Right renal pelvis (tissue), 4 donors: ENCODE data around the gene CADM2. TPM values are rescaled to one million over a fixed set of nuclear protein-coding genes. Genes with fewer than 3 reads are reported as not detected.

Experiments used
- DNase-seq, 4 donors: peaks; one replicate each; pipeline ENCODE4 v3.0.0-alpha.2; 2013; ENCODE audit warnings: low read depth in 4 of 4, low spot score in 3 of 4, missing footprints in 1 of 4
- polyA plus RNA-seq, 4 donors: library from polyadenylated mRNA; unstranded; fragments of 120-200 nt; gene quantifications; one replicate each; pipeline ENCODE4 v1.2.1, GENCODE V29; 2013; ENCODE audit not compliant: insufficient read length in 4 of 4

The CADM2 gene
- polyA plus RNA-seq, 4 donors = 0.53 to 1.0 (median 0.59) TPM

DNA sequence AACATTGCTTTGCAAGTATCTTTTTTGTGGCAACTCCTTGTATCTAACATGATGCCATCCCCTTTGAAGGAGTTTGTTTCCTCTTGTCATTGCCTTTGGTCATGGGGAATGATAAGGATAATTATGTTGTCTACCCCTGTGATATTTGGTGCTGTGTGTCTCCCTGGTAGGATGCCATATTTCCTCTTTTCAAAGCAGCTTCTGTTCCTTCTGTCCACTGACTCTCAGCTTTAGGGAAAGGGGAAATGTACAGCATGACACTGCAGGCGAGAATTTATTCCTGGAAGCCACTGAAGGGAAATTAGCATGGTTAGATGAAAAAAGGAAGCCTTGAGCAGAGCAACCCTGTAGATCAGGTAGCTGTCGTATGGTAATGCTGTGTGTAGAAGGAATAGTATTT is 576.7 kb downstream of the CADM2 start:
- DNase-seq = no peak

DNA sequence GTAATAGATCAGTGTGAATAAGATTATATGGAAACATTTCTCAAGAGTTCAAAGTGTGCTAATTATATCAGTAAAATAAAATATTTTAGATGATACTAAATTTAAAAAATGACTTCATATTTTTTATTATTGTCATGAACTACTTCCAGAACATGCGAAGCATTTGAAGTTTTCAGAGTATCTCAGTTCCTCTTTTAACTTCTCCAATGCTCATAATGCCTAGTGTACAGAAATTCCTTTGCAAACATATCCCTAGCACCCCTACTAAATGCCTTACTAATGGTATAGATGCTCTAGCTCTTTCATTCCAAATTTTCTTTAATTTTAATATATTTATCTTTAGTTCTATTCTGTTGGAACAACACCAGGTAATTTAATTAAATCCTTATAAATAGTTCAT is 580.4 kb downstream of the CADM2 start:
- no peak for DNase-seq

GRCh38 chr3:85554153-85554552 is 595.4 kb downstream of the CADM2 start:
- DNase-seq = no peak

DNA sequence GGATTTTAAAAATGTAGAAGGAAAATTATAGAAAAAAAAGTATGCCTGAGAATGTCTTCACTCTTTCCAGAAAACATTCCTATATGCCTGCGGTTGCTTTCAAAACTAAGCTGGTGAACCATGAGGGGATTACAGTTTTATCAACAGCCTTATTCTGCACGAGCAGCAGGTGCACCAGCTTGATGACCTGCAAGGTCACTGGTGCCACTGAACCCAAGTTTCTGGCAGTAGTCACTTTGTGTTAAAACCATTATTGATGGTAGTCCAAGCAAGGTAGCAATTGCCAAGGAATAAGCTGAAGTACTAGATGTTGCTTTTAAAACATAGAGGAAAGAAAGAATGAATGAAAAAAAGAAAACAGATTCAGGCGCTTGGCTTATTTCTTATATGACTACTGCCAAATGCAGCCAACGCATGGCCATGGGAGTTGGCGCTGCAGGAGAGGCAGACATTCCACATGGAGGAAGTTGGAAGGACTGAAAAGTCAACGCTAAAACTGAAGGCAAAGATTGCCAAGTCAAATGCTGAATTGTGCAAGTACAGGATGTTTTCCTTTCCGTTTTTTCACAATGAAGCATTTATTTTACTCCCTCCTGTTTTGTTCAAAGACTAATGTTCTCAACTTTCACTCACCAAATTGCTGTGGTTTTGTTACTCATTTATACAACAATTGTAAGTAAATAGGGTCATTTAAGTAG is 601.4 kb downstream of the CADM2 start:
- no peak for DNase-seq

- DNase-seq = no peak
Observed at GRCh38 chr3:85567071-85567676, 608.4 kb downstream of the CADM2 start.

DNA sequence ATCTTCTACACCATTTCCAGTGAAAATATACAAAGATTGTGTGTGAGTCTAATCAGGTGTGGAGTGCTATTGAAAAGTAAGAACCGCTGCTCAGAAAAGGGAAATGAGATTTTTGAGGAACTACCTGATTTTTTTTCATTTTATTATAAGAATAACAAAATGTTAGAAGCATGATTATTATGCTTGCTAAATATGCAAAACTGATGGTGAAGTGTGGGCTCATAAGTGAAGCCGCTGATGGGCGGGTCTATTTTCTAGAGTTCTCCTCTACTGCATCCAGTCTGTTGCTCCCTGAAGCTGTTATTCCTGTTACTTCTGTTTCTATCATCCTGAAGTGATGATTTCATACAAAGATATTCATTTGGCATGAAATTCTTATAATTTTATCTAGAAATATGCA is 612.0 kb downstream of the CADM2 start:
- DNase-seq = no peak

- DNase-seq = no peak
Observed at GRCh38 chr3:85571835-85572234, 613.0 kb downstream of the CADM2 start.

DNA sequence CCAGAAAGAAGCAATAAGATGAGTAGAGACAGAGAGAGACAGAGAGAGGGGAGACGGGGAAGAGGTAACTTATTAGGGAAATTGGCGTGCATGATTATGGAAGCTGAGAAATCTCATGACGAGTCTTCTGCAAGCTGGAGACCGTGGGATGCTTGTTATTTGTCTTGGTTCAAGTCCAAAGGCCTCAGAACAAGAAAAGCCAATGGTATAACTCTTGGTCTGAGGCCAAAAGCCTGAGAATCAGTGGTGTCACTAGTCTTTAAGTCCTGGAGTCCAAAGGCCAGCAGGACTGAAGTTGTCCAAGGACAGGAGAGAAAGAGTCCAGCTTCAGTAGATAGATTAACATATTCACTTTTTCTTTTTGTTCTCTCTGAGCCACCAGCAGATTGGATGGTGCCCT is 613.6 kb downstream of the CADM2 start:
- DNase-seq = no peak

- DNase-seq = no peak
Observed at GRCh38 chr3:85572978-85573377, 614.2 kb downstream of the CADM2 start.

GRCh38 chr3:85574006-85574705 is 615.4 kb downstream of the CADM2 start:
- DNase-seq = no peak

DNA sequence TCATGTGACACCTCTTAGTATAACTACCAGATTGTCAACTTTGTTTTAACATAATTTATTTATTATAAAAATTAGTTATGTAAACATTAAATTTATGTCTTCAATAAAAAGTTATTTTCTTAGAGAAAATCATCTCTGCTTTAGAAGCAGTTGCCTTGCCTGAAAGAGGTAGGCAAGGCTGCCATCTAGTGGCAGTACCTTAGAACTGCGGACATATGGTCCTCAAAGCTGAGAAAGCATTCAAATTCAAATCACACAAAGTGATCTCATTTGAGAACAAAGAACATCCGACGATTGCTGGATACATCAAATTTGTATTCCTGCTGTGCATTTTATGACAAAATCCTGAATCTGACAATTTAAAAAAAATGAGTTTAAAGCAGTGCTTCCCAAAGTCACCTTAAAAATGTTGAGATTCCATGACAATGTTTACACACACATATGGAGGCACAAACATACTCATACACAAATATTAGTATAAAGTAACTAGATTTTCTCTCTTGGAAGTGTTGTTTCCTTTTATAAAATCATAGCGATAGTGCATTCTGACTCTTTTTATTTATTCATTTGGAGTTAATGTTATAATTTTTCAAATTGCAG is 617.4 kb downstream of the CADM2 start:
- peak; percentile 28 to 43 (median 34) for DNase-seq

GRCh38 chr3:85576697-85577200 is 618.0 kb downstream of the CADM2 start:
- DNase-seq = no peak

DNA sequence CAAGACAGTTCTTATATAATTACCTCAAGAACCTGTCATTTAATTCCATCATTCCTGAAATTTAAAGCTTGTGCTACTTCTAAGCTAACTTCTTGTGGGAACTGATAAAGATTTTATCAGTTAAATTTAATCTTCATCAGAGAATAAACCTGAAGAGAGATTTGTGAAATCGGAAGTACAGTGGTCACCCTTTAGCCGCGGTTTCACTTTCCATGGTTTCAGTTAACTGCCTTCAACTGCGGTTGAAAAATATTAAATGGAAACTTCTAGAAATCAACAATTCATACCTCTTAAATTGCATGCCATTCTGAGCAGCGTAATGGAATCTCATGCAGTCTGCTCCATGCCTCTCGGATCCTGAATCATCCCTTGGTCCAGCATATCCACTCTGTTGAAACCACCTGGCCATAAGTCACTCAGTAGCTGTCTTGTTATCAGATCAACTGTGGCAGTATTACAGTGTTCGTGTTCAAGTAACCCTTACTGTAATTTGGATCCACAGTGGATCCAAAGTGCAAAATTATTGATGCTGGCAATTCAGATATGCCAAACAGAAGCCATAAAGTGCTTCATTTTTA is 626.1 kb downstream of the CADM2 start:
- no peak for DNase-seq

DNA sequence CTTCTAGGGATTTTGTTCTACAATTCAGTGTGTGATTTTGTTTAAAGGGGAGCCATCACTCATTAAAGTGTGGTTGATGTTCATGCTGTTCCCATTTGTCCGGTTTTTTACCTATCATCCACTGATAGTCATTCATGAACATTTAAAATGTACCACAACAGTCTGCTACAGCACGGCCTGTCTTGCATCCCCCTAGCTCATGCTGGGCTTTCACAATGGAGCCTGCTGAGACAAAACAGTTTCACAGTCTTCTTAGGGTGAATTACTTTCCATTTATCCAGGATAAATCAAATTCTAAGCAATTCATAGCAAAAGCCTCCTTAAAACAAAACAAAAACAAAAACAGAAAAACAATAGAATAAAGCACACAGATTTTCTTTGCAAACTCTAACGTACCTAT is 627.2 kb downstream of the CADM2 start:
- DNase-seq = no peak

DNA sequence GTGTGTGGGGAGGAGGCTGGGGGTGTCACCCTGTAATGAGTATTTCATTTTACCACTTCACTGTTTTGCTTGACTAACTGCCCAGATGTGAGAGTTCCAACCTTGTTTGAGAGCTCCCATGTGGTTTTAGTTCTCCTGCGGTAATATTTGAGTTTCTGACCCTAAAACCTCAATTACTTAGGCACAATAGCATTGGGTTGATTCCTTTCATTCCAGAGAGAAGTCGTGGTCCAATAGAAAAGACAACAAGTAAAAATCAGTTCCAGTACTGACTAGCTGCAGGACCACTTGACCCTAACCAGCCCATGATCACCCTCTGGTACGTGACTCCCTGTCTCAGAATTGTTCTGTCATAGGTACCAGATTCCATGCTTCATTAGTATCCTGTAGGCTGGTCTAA is 630.4 kb downstream of the CADM2 start:
- DNase-seq = no peak

DNA sequence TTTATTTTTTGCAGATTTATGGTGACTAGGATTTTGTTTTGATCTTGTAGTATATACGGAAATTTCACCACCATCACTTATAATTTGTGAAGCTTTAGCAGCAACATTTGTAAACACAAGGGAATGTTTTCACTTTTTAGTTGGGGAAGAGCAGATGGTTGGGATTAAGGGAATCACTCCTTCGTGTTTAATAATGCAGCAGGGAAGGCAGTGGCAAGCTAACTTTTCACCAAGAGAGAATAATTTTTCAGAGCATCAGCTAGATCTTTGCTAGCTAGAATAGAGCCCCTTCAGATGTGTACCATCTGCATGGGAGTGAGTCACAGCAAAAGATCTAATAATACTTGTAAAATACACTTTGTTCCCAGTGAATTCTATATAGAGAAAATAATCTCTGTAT is 632.7 kb downstream of the CADM2 start:
- no peak for DNase-seq

DNA sequence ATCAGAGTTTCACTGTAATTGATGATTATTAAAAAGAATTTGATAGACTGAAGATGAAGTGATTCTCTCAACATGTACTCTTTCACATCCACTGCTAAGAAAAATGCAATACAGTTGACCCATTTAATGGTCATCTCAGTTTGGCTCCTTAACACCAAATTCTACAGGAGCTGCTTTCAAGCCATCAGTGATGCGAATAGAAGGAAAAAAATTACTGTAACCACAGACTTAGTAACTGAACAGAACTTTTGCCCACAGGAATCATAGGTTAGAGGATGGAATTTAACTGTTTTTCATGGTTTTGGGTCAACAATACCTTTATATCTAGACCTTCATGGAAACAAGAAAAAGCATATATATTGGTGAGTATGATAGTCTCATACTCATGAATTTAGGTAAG is 633.5 kb downstream of the CADM2 start:
- DNase-seq = no peak

- no peak for DNase-seq
Observed at GRCh38 chr3:85594676-85595075, 635.9 kb downstream of the CADM2 start.

DNA sequence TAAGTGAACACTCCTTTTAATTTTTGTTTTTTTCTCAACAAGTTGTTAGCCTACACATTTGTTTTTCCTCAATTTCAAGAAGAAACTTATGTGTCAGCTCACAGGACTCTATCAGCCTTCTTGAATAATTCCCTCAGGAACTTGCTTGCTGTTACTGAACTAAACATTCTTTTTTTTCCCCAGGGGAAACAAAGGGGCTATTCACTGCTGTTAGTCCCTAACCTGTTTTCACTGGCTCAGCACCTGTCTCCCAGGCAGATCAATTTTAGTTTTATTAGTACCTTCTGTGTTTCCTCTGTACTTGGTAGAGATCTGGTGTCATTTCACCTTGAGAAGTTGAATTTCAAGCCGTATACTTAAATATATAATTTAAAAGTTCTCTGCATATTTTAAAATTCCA is 644.6 kb downstream of the CADM2 start:
- no peak for DNase-seq

GRCh38 chr3:85604641-85605040 is 645.9 kb downstream of the CADM2 start:
- DNase-seq = no peak

DNA sequence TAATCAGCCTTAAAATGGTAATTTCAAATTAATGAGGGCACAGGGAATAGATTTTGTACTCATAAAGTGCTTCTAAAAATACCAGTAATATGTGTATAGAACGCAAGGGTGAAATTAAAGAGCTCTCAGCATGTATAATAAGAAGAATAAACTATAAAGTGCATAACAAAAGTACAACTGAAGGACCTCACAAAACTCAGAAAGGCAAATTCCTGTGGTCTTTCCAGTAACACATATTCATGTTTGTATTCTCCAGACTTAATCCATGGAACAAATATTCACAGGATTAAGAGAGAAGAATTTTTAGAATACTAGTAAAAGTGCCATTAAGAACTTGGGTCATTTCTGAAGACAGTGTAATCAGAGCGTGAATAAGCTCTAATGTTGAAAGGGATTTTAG is 646.3 kb downstream of the CADM2 start:
- no peak for DNase-seq
